Adrenal gland (tissue), 5 donors: Measurements from ENCODE around the gene ETNK2.

Source experiments
- POLR2A ChIP-seq, 2 donors: fragments of 450-650 bp; IDR thresholded peaks; one replicate each; pipeline ENCODE4 v1.6.1; 2017; ENCODE audit warnings: antibody characterized with exemption in 2 of 2, mild to moderate bottlenecking in 2 of 2, moderate library complexity in 1 of 2
- TF ChIP-seq, protein P1 (sequence below), 6 experiments: fragments of 450-650 bp in 4 of 6; fragments of 200-600 bp in 2 of 6; sonication (generic) in 1 of 6; IDR thresholded peaks; 1 replicate in 5 of 6; 2 replicates in 1 of 6; pipeline versions ENCODE4 v1.5.1 to v1.8.0; 2016 to 2021; ENCODE audit warnings: antibody characterized with exemption in 6 of 6, mild to moderate bottlenecking in 2 of 6, moderate library complexity in 1 of 6
- donor health status: DM: no; HTN: no; CAD: no.

DNA sequence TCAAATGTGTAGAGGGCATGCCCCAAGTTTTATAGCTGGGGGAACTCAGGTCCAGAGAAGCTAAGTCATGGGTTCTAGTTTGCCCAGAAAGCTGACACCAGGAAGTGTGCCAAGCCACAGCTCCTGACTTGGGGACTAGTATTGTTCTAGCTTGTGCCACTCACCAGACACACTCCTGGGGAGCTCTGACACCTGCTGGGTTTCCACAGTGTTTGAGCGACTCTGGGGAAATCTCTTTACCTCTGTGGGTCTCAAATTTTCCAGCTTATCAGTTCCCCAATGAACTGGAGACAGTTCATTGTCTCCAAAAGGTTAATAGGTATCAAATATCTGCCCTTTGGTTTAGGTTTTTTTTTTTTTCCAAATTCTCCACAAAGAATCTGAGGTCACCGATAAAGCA, 40.2 kb upstream of the ETNK2 start:
- TF ChIP-seq, protein P1, sequence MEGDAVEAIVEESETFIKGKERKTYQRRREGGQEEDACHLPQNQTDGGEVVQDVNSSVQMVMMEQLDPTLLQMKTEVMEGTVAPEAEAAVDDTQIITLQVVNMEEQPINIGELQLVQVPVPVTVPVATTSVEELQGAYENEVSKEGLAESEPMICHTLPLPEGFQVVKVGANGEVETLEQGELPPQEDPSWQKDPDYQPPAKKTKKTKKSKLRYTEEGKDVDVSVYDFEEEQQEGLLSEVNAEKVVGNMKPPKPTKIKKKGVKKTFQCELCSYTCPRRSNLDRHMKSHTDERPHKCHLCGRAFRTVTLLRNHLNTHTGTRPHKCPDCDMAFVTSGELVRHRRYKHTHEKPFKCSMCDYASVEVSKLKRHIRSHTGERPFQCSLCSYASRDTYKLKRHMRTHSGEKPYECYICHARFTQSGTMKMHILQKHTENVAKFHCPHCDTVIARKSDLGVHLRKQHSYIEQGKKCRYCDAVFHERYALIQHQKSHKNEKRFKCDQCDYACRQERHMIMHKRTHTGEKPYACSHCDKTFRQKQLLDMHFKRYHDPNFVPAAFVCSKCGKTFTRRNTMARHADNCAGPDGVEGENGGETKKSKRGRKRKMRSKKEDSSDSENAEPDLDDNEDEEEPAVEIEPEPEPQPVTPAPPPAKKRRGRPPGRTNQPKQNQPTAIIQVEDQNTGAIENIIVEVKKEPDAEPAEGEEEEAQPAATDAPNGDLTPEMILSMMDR (IDR thresholded peaks at IDR 0.05): no peak
- no peak for TF ChIP-seq POLR2A (IDR thresholded peaks at IDR 0.05)
